HepG2 (cell line): ENCODE data around the gene CTSZ. TPM values are rescaled to one million over a fixed set of nuclear protein-coding genes. Genes with fewer than 3 reads are reported as not detected.

Experiments
- EP300 ChIP-seq, 3 experiments: sonication (generic) in 1 of 3; formaldehyde crosslinking in 1 of 3; IDR thresholded peaks; 2 replicates each; pipeline versions ENCODE4 v1.5.1 to v1.6.1; 2011 to 2020; ENCODE audit warnings: low read depth in 2 of 3, low read length in 2 of 3, borderline replicate concordance in 1 of 3, improper control_type of control experiment in 1 of 3, mild to moderate bottlenecking in 1 of 3, missing genetic modification reagents in 1 of 3, moderate library complexity in 1 of 3
- FOSL2 ChIP-seq: sonication (generic); formaldehyde crosslinking; IDR thresholded peaks from 2 replicates; pipeline ENCODE4 v1.4.0; 2020; ENCODE audit warnings: missing genetic modification reagents
- GTF2F1 ChIP-seq: fragments of 150-350 bp; IDR thresholded peaks from 2 replicates; pipeline ENCODE4 v1.6.1; 2014; ENCODE audit warnings: low read length
- KMT2A ChIP-seq: sonication (generic); formaldehyde crosslinking; IDR thresholded peaks from 2 replicates; pipeline ENCODE4 v1.4.0; 2020; ENCODE audit warnings: missing genetic modification reagents
- MZF1 ChIP-seq: sonication (generic); formaldehyde crosslinking; IDR thresholded peaks from 2 replicates; pipeline ENCODE4 v1.8.1; 2023; ENCODE audit warnings: mild to moderate bottlenecking, missing genetic modification reagents, borderline replicate concordance
- NR2C2 ChIP-seq: sonication (generic); formaldehyde crosslinking; IDR thresholded peaks from 2 replicates; pipeline ENCODE4 v1.4.0; 2020; ENCODE audit warnings: missing genetic modification reagents, mild to moderate bottlenecking, moderate library complexity, borderline replicate concordance
- RNF2 ChIP-seq: fragments of 450-650 bp; conservative IDR thresholded peaks from 2 replicates; pipeline ENCODE4 v1.6.1; 2016; ENCODE audit warnings: low read depth
- XBP1 ChIP-seq: sonication (generic); formaldehyde crosslinking; IDR thresholded peaks from 2 replicates; pipeline ENCODE4 v1.5.0; 2020; ENCODE audit warnings: missing genetic modification reagents
- ZMYM2 ChIP-seq: sonication (generic); formaldehyde crosslinking; IDR thresholded peaks from 2 replicates; pipeline ENCODE4 v1.8.0; 2022; ENCODE audit warnings: mild to moderate bottlenecking, missing genetic modification reagents
- ZNF10 ChIP-seq: sonication (generic); formaldehyde crosslinking; IDR thresholded peaks from 2 replicates; pipeline ENCODE4 v1.4.0; 2020; ENCODE audit warnings: mild to moderate bottlenecking, low read depth, missing genetic modification reagents, borderline replicate concordance
- ZNF430 ChIP-seq: sonication (generic); formaldehyde crosslinking; IDR thresholded peaks from 2 replicates; pipeline ENCODE4 v1.9.0; 2021; ENCODE audit warnings: mild to moderate bottlenecking, missing genetic modification reagents
- ZNF567 ChIP-seq: sonication (generic); formaldehyde crosslinking; IDR thresholded peaks from 2 replicates; pipeline ENCODE4 v1.8.1; 2023; ENCODE audit warnings: mild to moderate bottlenecking, missing genetic modification reagents, borderline replicate concordance
- ZNF670 ChIP-seq: sonication (generic); formaldehyde crosslinking; IDR thresholded peaks from 2 replicates; pipeline ENCODE4 v1.8.0; 2022; ENCODE audit warnings: mild to moderate bottlenecking, missing genetic modification reagents, borderline replicate concordance
- ZNF737 ChIP-seq: sonication (generic); formaldehyde crosslinking; IDR thresholded peaks from 2 replicates; pipeline ENCODE4 v1.5.0; 2020; ENCODE audit warnings: missing genetic modification reagents, mild to moderate bottlenecking, borderline replicate concordance
- polyA plus RNA-seq, 8 experiments: library from polyadenylated mRNA; depleted of rRNA in 3 of 8; stranded (reverse) in 7 of 8; unstranded in 1 of 8; fragments of >200 nt; fragmentation: Illumina TruSeq in 4 of 8; extraction: Trizol in 4 of 8; gene quantifications; 2 replicates each; pipeline versions ENCODE4 v1.2.1 to v1.2.3, GENCODE V29; 2011 to 2016; ENCODE audit warnings: low read depth in 4 of 8, missing spikeins in 1 of 8, mixed read lengths in 1 of 8; ENCODE audit not compliant: insufficient read depth in 1 of 8
- total RNA-seq, 5 experiments: library from RNA; depleted of rRNA; stranded (reverse); fragments of >200 nt; fragmentation: Illumina TruSeq; extraction: Trizol; gene quantifications; 2 replicates each; pipeline ENCODE4 v1.2.3, GENCODE V29; 2016; ENCODE audit warnings: low read depth in 1 of 5
- TF ChIP-seq, protein P1 (sequence below), 2 experiments: sonication (generic) in 1 of 2; formaldehyde crosslinking in 1 of 2; IDR thresholded peaks; 2 replicates each; pipeline versions ENCODE4 v1.4.0 to v1.6.1; 2016 to 2020; ENCODE audit warnings: borderline replicate concordance in 1 of 2, low read depth in 1 of 2, mild to moderate bottlenecking in 1 of 2, missing genetic modification reagents in 1 of 2
- TF ChIP-seq, protein P2 (sequence below): sonication (generic); formaldehyde crosslinking; IDR thresholded peaks from 2 replicates; pipeline ENCODE4 v1.4.0; 2020; ENCODE audit warnings: mild to moderate bottlenecking, missing genetic modification reagents, borderline replicate concordance
- TF ChIP-seq, protein P3 (sequence below): sonication (generic); formaldehyde crosslinking; IDR thresholded peaks from 2 replicates; pipeline ENCODE4 v1.5.1; 2020; ENCODE audit warnings: missing genetic modification reagents, mild to moderate bottlenecking, borderline replicate concordance
- TF ChIP-seq, protein P4 (sequence below): sonication (generic); formaldehyde crosslinking; IDR thresholded peaks from 2 replicates; pipeline ENCODE4 v1.5.0; 2020; ENCODE audit warnings: mild to moderate bottlenecking, missing genetic modification reagents, borderline replicate concordance

The CTSZ gene
- total and polyA plus RNA-seq, 2 of the 13 experiments (the other 11 are each of a cell fraction or from before 2014, with no cell fraction given), result 0.33 TPM; not detected in 1

DNA sequence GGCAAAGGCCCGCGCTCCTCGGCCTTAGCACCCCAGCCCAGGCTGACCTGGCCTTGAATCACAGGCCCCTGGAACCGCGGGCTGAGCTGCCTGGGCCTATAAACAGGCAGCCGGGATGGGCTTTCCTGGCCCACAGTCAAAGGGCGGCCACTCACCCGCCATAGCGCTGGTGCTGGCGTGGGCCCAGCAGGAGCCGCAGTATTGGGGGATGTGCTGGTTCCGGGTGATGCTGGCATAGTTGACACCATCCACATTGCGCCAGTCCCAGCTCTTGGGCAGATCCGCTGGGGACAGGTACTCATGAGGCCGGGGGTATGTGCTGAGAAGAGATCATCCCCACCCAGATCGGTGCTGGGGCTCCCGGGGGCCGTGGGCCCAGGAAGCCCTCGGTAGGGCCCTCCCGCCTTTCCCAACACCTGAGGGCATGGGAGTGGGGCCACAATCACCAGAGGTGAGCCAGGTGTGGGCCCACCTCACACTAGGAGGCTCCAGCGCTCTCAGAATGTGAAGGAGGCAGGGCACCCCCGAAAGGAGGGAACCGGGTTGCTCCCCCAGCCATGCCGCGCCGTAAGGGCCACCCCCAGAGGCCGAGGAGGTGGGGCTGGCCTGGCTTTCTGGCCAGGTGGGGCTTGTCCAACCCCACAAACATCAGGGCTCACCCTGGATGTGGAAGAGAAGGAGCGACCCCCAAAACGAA lies 739 bp downstream of the CTSZ start (continued):
- no peak for TF ChIP-seq NR2C2 (CRISPR knock-in tag)
- TF ChIP-seq ZNF430 (CRISPR knock-in tag), result no peak; the same call in 1 of the 2 replicates
- TF ChIP-seq, protein P1, sequence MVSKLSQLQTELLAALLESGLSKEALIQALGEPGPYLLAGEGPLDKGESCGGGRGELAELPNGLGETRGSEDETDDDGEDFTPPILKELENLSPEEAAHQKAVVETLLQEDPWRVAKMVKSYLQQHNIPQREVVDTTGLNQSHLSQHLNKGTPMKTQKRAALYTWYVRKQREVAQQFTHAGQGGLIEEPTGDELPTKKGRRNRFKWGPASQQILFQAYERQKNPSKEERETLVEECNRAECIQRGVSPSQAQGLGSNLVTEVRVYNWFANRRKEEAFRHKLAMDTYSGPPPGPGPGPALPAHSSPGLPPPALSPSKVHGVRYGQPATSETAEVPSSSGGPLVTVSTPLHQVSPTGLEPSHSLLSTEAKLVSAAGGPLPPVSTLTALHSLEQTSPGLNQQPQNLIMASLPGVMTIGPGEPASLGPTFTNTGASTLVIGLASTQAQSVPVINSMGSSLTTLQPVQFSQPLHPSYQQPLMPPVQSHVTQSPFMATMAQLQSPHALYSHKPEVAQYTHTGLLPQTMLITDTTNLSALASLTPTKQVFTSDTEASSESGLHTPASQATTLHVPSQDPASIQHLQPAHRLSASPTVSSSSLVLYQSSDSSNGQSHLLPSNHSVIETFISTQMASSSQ (IDR thresholded peaks at IDR 0.05; ENCODE audit: low read depth), result no peak
- TF ChIP-seq, protein P1 (CRISPR knock-in tag; IDR thresholded peaks at IDR 0.05; ENCODE audit: borderline replicate concordance), result no peak
- TF ChIP-seq GTF2F1, result no peak
- no peak for TF ChIP-seq FOSL2 (CRISPR knock-in tag)
- no peak for TF ChIP-seq MZF1 (CRISPR knock-in tag)
- TF ChIP-seq, protein P2, sequence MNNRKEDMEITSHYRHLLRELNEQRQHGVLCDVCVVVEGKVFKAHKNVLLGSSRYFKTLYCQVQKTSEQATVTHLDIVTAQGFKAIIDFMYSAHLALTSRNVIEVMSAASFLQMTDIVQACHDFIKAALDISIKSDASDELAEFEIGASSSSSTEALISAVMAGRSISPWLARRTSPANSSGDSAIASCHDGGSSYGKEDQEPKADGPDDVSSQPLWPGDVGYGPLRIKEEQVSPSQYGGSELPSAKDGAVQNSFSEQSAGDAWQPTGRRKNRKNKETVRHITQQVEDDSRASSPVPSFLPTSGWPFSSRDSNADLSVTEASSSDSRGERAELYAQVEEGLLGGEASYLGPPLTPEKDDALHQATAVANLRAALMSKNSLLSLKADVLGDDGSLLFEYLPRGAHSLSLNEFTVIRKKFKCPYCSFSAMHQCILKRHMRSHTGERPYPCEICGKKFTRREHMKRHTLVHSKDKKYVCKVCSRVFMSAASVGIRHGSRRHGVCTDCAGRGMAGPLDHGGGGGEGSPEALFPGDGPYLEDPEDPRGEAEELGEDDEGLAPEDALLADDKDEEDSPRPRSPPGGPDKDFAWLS (CRISPR knock-in tag), result no peak
- TF ChIP-seq ZNF10 (CRISPR knock-in tag), result no peak
- TF ChIP-seq, protein P3, sequence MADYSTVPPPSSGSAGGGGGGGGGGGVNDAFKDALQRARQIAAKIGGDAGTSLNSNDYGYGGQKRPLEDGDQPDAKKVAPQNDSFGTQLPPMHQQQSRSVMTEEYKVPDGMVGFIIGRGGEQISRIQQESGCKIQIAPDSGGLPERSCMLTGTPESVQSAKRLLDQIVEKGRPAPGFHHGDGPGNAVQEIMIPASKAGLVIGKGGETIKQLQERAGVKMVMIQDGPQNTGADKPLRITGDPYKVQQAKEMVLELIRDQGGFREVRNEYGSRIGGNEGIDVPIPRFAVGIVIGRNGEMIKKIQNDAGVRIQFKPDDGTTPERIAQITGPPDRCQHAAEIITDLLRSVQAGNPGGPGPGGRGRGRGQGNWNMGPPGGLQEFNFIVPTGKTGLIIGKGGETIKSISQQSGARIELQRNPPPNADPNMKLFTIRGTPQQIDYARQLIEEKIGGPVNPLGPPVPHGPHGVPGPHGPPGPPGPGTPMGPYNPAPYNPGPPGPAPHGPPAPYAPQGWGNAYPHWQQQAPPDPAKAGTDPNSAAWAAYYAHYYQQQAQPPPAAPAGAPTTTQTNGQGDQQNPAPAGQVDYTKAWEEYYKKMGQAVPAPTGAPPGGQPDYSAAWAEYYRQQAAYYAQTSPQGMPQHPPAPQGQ (CRISPR knock-in tag), result no peak
- no peak for TF ChIP-seq ZNF670 (CRISPR knock-in tag)
- no peak for TF ChIP-seq RNF2
- no peak for TF ChIP-seq KMT2A (CRISPR knock-in tag)
- TF ChIP-seq, protein P4, sequence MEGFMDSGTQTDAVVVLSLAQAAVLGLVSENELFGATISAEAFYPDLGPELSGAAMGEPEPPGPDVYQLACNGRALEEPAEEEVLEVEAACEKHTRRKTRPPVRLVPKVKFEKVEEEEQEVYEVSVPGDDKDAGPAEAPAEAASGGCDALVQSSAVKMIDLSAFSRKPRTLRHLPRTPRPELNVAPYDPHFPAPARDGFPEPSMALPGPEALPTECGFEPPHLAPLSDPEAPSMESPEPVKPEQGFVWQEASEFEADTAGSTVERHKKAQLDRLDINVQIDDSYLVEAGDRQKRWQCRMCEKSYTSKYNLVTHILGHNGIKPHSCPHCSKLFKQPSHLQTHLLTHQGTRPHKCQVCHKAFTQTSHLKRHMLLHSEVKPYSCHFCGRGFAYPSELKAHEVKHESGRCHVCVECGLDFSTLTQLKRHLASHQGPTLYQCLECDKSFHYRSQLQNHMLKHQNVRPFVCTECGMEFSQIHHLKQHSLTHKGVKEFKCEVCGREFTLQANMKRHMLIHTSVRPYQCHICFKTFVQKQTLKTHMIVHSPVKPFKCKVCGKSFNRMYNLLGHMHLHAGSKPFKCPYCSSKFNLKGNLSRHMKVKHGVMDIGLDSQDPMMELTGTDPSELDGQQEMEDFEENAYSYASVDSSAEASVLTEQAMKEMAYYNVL (CRISPR knock-in tag), result no peak; the same call in 1 of the 2 replicates
- TF ChIP-seq ZNF567 (CRISPR knock-in tag), result no peak
- no peak for TF ChIP-seq XBP1
- 0 out of 2 replicates have a peak, but pooled peaks have one; percentile 37 for TF ChIP-seq ZNF737 (CRISPR knock-in tag)
- no peak for TF ChIP-seq ZMYM2 (CRISPR knock-in tag)
- no peak for TF ChIP-seq EP300 (IDR thresholded peaks at IDR 0.05; ENCODE audit: low read depth in 2 of 2, low read length in 2 of 2)
- no peak for TF ChIP-seq EP300 (CRISPR knock-in tag; IDR thresholded peaks at IDR 0.05; ENCODE audit: borderline replicate concordance)
